Middle frontal gyrus (tissue), 1 donor: ENCODE results near the gene CDK5RAP2.

Experiments used
- DNase-seq: peaks from one replicate; pipeline ENCODE4 v3.0.0-alpha.2; 2015; ENCODE audit warnings: low spot score; ENCODE audit errors: extremely low spot score

The CDK5RAP2 gene

GRCh38 chr9:120385606-120386389 lies 194.2 kb downstream of the CDK5RAP2 start:
- no peak for DNase-seq

GRCh38 chr9:120384925-120385272 lies 195.1 kb downstream of the CDK5RAP2 start:
- DNase-seq: no peak

- DNase-seq: no peak
These were observed 195.7 kb downstream of the CDK5RAP2 start for GRCh38 chr9:120383999-120384924.

- no peak for DNase-seq
These were observed 196.4 kb downstream of the CDK5RAP2 start for GRCh38 chr9:120383611-120383998.

- no peak for DNase-seq
These were observed 197.5 kb downstream of the CDK5RAP2 start for GRCh38 chr9:120382453-120382852.

GRCh38 chr9:120381839-120382238 lies 198.1 kb downstream of the CDK5RAP2 start:
- DNase-seq: no peak

- DNase-seq: no peak
These were observed 200.4 kb downstream of the CDK5RAP2 start for GRCh38 chr9:120379611-120380010.

GRCh38 chr9:120378680-120379079 lies 201.3 kb downstream of the CDK5RAP2 start:
- DNase-seq: no peak

GRCh38 chr9:120377268-120378159 lies 202.5 kb downstream of the CDK5RAP2 start:
- no peak for DNase-seq

GRCh38 chr9:120376101-120376500 lies 203.9 kb downstream of the CDK5RAP2 start:
- DNase-seq: no peak

GRCh38 chr9:120375316-120375715 lies 204.7 kb downstream of the CDK5RAP2 start:
- DNase-seq: no peak

- no peak for DNase-seq
These were observed 205.2 kb downstream of the CDK5RAP2 start for GRCh38 chr9:120374817-120375216.

- no peak for DNase-seq
These were observed 205.7 kb downstream of the CDK5RAP2 start for GRCh38 chr9:120374239-120374638.

- DNase-seq: no peak
These were observed 207.9 kb downstream of the CDK5RAP2 start for GRCh38 chr9:120372040-120372439.

- no peak for DNase-seq
These were observed 210.3 kb downstream of the CDK5RAP2 start for GRCh38 chr9:120369608-120370220.

GRCh38 chr9:120368799-120369198 lies 211.2 kb downstream of the CDK5RAP2 start:
- DNase-seq: no peak

GRCh38 chr9:120366644-120367019 lies 213.3 kb downstream of the CDK5RAP2 start:
- no peak for DNase-seq

- no peak for DNase-seq
These were observed 214.6 kb downstream of the CDK5RAP2 start for GRCh38 chr9:120365386-120365785.

- DNase-seq: no peak
These were observed 216.3 kb downstream of the CDK5RAP2 start for GRCh38 chr9:120363697-120364096.

- DNase-seq: no peak
These were observed 217.5 kb downstream of the CDK5RAP2 start for GRCh38 chr9:120362446-120362845.

GRCh38 chr9:120361551-120361950 lies 218.4 kb downstream of the CDK5RAP2 start:
- DNase-seq: no peak
